HG02642 (cell line): ENCODE results near the gene PSME3IP1.
A peak's percentile ranks its signal among the peaks of the same experiment; 100 is the strongest.
"Not testable (repeated sequence)": the region's sequence is repeated elsewhere in the genome, so short reads cannot be mapped to it uniquely, and the experiment has no call there.

Experiments used
- ATAC-seq: cut with Tn5 transposase; IDR thresholded peaks from one replicate; pipeline ENCODE4 v1.9.1; 2021; ENCODE audit warnings: mild to moderate bottlenecking; ENCODE audit not compliant: unreplicated experiment, poor library complexity

The PSME3IP1 gene

GRCh38 chr16:57127037-57127763 lies 58.6 kb downstream of the PSME3IP1 start:
- peak; percentile 42 for ATAC-seq

GRCh38 chr16:57126411-57126810 lies 59.4 kb downstream of the PSME3IP1 start:
- ATAC-seq, result no peak

- no peak for ATAC-seq
These were observed 59.9 kb downstream of the PSME3IP1 start for GRCh38 chr16:57125969-57126368.

GRCh38 chr16:57125376-57125775 lies 60.5 kb downstream of the PSME3IP1 start:
- no peak for ATAC-seq

- ATAC-seq, result no peak
These were observed 61.7 kb downstream of the PSME3IP1 start for GRCh38 chr16:57123974-57124674.

- ATAC-seq, result no peak
These were observed 62.4 kb downstream of the PSME3IP1 start for GRCh38 chr16:57123216-57123973.

- no peak for ATAC-seq
These were observed 67.3 kb downstream of the PSME3IP1 start for GRCh38 chr16:57118461-57119084.

GRCh38 chr16:57115514-57116182 lies 70.2 kb downstream of the PSME3IP1 start:
- no peak for ATAC-seq

- no peak for ATAC-seq
These were observed 70.7 kb downstream of the PSME3IP1 start for GRCh38 chr16:57115168-57115513.

- no peak for ATAC-seq
These were observed 72.2 kb downstream of the PSME3IP1 start for GRCh38 chr16:57113664-57114063.

- ATAC-seq, result no peak
These were observed 72.8 kb downstream of the PSME3IP1 start for GRCh38 chr16:57113042-57113453.

GRCh38 chr16:57112403-57113041 lies 73.3 kb downstream of the PSME3IP1 start:
- ATAC-seq, result no peak

- no peak for ATAC-seq
These were observed 74.4 kb downstream of the PSME3IP1 start for GRCh38 chr16:57111420-57111819.

GRCh38 chr16:57110937-57111336 lies 74.9 kb downstream of the PSME3IP1 start:
- no peak for ATAC-seq

- not testable (repeated sequence) for ATAC-seq
These were observed 76.4 kb downstream of the PSME3IP1 start for GRCh38 chr16:57109259-57110105.

- ATAC-seq, result no peak
These were observed 77.4 kb downstream of the PSME3IP1 start for GRCh38 chr16:57108432-57108831.

GRCh38 chr16:57107321-57107922 lies 78.4 kb downstream of the PSME3IP1 start:
- ATAC-seq, result no peak

GRCh38 chr16:57106767-57107166 lies 79.1 kb downstream of the PSME3IP1 start:
- ATAC-seq, result no peak
